Body of pancreas (tissue), 4 donors: Measurements from ENCODE around the gene ATAT1. TPM values are rescaled to one million over a fixed set of nuclear protein-coding genes. Genes with fewer than 3 reads are reported as not detected.

Experiments used
- ATAC-seq: fragments of 150-250 bp; one replicate; pipeline ENCODE4 v1.9.1; 2016
- DNase-seq, 4 donors: peaks; one replicate each; pipeline ENCODE4 v3.0.0-alpha.2; 2019
- H3K27ac ChIP-seq, 4 donors: fragments of 200-600 bp; sonication (generic); 1 replicate in 3 of 4; 2 replicates in 1 of 4; pipeline versions ENCODE4 v1.5.1 to v1.6.1; 2016 to 2019; ENCODE audit warnings: mild to moderate bottlenecking in 1 of 4, mixed read lengths in 1 of 4, moderate library complexity in 1 of 4
- H3K27me3 ChIP-seq, 2 donors: fragments of 200-600 bp; sonication (generic); one replicate each; pipeline ENCODE4 v1.6.0; 2016; ENCODE audit warnings: mild to moderate bottlenecking in 1 of 2
- H3K36me3 ChIP-seq, 2 donors: fragments of 200-600 bp; sonication (generic); replicated peaks in 1 of 2; 2 replicates each; pipeline ENCODE4 v1.5.1; 2016; ENCODE audit warnings: low read depth in 2 of 2; ENCODE audit not compliant: insufficient read depth in 1 of 2
- H3K4me1 ChIP-seq: fragments of 200-600 bp; sonication (generic); one replicate; pipeline ENCODE4 v1.6.0; 2016
- H3K4me3 ChIP-seq, 2 donors: fragments of 200-600 bp; sonication (generic); 1 replicate in 1 of 2; 2 replicates in 1 of 2; pipeline ENCODE4 v1.5.1; 2016 to 2019
- H3K9me3 ChIP-seq, 3 donors: fragments of 200-600 bp; sonication (generic); 1 replicate in 2 of 3; 2 replicates in 1 of 3; pipeline ENCODE4 v1.5.1; 2016
- POLR2A ChIP-seq, 3 donors: fragments of 450-650 bp; IDR thresholded peaks; one replicate each; pipeline ENCODE4 v1.6.1; 2016; ENCODE audit warnings: antibody characterized with exemption in 3 of 3, mild to moderate bottlenecking in 2 of 3
- WGBS, 2 donors: methylation state at CpG; one replicate each; pipeline ENCODE4 v1.1.5; 2017; 5-methylcytosine and 5-hydroxymethylcytosine counted together
- intact Hi-C: fragments of 100-400 bp; cut with DNase I; formaldehyde crosslinking; loops from one replicate; pipeline ENCODE4 v1.15.1; 2023
- total RNA-seq, 2 donors: library from RNA; depleted of rRNA; stranded (reverse); fragments of >200 nt; gene quantifications; one replicate each; pipeline ENCODE4 v1.1.0, GENCODE V29; 2016
- TF ChIP-seq, protein P1 (sequence below), 7 experiments: fragments of 450-650 bp in 4 of 7; fragments of 200-600 bp in 3 of 7; sonication (generic) in 3 of 7; IDR thresholded peaks; one replicate each; pipeline ENCODE4 v1.5.1; 2016 to 2019; ENCODE audit warnings: antibody characterized with exemption in 7 of 7

Gene ATAT1
- total RNA-seq, 2 donors from 2014 or later = 2.0 to 5.4 TPM

DNA sequence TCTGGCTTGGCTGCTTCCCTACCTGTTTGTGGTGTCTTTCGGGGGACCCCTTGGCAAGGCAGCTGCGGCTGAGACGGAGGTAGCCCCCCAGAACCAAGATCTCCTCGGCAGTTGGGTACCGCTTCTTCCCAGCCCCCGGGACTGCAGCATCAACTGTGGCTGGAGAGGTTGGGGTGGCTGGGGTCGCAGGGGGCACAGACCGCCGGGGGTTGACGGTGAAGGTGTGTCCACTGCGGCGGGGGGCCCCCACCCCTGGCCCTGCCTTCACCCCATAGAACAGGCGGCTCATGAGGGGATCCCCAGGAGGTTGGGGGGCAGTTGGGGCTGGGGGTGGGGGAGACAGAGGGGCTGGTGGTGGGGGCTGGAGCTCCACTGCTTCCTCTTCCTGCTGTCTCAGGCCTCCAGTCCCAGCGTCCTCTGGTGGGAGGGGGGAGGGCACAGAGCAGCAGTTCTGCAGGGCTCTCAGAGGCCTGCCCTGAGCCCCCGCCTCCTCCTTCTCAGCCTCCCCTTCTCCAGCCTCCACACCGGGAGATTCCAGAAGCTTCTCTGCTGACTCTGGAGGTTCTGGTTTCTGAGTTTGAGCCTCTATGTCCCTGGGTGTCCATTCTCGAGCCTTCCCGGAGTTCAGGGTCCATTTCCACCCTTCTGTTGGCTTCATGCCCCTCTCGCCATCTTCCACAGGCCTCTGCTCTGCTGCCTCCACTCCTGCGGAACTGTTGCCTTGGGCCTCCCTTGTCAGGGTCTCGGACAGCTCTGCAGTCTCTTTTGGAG, 57.9 kb downstream of the ATAT1 start:
- Histone ChIP-seq H3K36me3 (no peaks in the 10 kb centered on the region), H3K27ac (peak overlapping the region; percentile 47 to 98 (median 80)), H3K4me1 (peaks cover 69% of the 10 kb centered on the region), H3K4me3 (peak overlapping the region in 1 of 2 donors; percentile 17), H3K27me3 (no peaks in the 10 kb centered on the region), H3K9me3 (no peaks in the 10 kb centered on the region)
- TF ChIP-seq, protein P1, sequence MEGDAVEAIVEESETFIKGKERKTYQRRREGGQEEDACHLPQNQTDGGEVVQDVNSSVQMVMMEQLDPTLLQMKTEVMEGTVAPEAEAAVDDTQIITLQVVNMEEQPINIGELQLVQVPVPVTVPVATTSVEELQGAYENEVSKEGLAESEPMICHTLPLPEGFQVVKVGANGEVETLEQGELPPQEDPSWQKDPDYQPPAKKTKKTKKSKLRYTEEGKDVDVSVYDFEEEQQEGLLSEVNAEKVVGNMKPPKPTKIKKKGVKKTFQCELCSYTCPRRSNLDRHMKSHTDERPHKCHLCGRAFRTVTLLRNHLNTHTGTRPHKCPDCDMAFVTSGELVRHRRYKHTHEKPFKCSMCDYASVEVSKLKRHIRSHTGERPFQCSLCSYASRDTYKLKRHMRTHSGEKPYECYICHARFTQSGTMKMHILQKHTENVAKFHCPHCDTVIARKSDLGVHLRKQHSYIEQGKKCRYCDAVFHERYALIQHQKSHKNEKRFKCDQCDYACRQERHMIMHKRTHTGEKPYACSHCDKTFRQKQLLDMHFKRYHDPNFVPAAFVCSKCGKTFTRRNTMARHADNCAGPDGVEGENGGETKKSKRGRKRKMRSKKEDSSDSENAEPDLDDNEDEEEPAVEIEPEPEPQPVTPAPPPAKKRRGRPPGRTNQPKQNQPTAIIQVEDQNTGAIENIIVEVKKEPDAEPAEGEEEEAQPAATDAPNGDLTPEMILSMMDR (IDR thresholded peaks at IDR 0.05) = no peak
- TF ChIP-seq POLR2A (IDR thresholded peaks at IDR 0.05) = no peak
- 57 to 72% methylated on average over 13 to 19 of the region's 21 CpGs for whole genome bisulfite sequencing, 2 donors
- DNase-seq (peak in 1 of 4 donors; percentile 57), ATAC-seq (no peak)
- intact Hi-C loops = loop anchor here (5.0 kb wide), 1 partner anchor 43 kb away; no protein-coding TSS in a partner anchor

DNA sequence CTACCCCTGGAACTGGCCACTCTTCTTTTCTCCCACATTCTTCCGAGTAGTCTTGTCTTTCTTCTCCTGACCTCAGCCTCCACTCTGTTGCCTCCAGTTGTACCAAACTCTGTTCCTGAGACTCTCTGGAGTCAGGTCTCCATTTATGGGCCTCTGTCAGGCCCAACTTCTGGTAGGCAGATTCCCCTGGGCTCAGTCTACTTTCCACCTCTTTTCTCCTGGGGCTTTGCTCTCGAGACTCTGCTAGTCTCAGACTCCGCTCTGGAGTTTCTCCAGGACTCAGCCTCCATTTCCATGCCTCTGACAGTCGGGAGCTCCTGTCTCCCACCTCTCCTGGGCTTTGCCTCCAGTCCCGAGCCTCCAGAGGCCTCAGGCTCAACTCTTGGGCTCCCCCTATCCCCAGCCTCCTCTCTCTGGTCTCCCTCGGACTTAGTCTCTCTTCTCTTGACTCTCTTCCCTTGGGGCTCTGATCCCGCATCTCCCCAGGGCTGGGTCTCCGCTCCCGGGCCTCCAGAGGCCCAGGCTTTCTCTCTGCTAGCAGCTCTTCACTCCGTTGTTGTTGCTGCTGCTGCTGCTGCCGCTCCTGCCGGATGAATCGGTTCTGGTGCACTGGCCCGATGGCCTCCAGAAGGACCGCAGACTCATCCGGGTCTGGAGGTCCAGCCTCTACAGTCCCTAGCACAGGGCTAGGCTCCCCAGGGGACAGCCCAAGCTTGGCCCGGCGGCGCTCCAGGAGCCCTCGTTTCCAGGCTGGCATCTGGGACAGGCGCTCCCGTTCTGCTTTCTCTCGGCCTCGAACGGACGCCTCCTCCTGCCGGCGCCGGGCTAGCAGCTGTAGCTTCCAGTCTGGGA, 58.7 kb downstream of the ATAT1 start:
- DNase-seq = no peak
- ATAC-seq = no peak
- Histone ChIP-seq H3K9me3 (no peaks in the 10 kb centered on the region), H3K4me3 (peak overlapping the region in 1 of 2 donors; percentile 68), H3K27ac (peak overlapping the region in 3 of 4 donors; percentile 90 to 98 (median 95)), H3K27me3 (no peaks in the 10 kb centered on the region), H3K4me1 (peaks cover 69% of the 10 kb centered on the region), H3K36me3 (no peaks in the 10 kb centered on the region)
- 55 to 79% methylated on average over 19 to 29 of the region's 29 CpGs for WGBS, 2 donors
- intact Hi-C loops = no loop called here
- no peak for TF ChIP-seq POLR2A (IDR thresholded peaks at IDR 0.05)
- TF ChIP-seq, protein P1 (IDR thresholded peaks at IDR 0.05) = no peak

DNA sequence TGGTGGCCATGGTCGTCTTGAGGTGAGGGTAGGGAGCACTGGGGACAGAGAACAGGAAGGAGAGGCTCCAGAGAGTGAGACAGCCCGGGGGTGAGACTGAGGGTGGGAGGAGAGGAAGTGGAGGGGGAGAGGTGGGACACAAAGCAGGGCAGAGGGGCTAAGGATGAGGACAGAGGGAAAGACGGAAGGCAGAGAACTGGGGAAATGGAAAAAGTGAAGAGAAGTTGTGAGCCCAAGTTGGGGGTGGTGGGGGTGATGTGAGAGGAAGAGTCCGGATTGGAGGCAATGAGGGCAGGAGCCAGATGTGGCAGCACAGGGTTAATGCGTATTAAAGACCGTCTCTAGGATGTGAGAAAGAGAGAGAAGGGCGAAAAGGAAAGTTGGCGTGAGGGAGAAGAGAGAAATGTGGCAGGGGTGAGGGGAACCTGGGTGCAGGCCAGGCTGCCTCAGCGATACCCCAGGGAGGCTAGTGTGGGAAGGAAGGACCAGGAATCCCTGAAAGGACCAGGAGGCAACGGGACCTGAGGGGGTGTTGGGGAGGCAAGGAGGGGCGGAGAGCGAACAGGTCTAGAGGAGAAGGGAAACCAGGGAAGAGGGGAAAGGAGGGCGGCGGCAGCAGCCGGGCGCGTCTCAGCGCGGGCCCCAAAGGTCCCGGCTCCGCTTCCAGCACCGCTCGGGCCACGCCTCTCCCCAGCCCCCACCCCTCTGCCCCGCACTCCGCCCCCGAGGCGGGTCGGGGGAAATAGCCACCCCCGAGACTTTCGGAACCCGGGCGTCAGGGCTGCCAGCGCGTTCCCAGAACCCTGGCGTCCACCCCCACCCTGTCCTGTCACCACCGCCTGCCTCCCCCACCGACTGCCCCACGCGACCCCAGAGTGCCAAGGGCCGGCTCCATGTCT, 59.6 kb downstream of the ATAT1 start, which contains the start of gene PPP1R18:
Gene PPP1R18 (minus strand): TSS at position 637 of the 899 bp plus-strand sequence. CDS start 627 bp downstream, at position 10.
- ATAC-seq (peak; percentile 40), DNase-seq (peak; percentile 62 to 76 (median 71))
- Histone ChIP-seq H3K4me1 (peaks cover 74% of the 10 kb centered on the region), H3K27ac (peak within 1 kb of the TSS; percentile 79 to 98 (median 92)), H3K4me3 (peak within 1 kb of the TSS; percentile 53 to 68), H3K27me3 (no peaks in the 10 kb centered on the region), H3K36me3 (no peaks in the 10 kb centered on the region), H3K9me3 (no peaks in the 10 kb centered on the region)
- intact Hi-C loops = no loop called here
- peak in 1 of 3 donors; percentile 68 for TF ChIP-seq POLR2A (IDR thresholded peaks at IDR 0.05)
- TF ChIP-seq, protein P1 (IDR thresholded peaks at IDR 0.05) = no peak
- 4 to 6% methylated on average over 29 to 40 of the region's 41 CpGs for WGBS, 2 donors

DNA sequence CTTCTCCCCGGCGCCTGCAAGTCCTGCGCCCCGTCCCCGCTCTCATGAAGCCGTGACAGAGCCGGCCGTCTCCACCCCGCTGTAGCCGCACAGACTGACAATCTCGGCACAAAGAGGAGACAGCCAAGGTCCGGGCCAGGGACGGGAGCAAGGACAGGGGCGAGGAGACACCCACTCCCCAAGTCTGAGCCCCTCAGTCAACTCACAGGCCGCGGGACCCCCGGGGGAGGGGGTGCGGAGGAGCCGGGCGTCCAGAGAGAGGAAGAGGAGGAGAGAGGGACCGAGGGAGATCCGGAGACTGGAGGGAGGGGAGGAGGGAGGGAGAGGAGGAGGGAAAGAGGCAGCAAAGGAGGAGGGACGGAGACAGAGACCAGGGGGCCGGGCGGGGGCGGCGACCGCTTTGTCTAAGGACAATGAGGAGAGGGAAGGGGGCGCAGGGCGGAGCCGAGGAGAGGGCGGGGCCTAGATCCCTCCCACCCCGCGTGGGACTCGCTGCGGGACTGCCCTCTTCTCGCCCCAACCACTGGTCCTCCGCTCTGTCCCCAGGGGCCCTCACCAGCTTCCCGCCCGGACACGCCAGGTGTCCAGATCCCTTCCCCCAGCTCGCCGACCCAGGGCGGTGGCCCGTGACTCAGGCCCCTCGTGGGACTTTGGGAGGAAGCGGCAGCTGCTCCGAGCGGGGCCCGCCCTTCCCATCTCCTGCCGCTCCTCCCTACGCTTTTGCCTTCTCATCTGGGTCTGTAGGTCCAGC, 60.4 kb downstream of the ATAT1 start:
- WGBS, 2 donors = 0 to 1% methylated on average over 34 to 51 of the region's 52 CpGs
- Histone ChIP-seq H3K9me3 (no peaks in the 10 kb centered on the region), H3K4me1 (peaks cover 71% of the 10 kb centered on the region), H3K4me3 (peak overlapping the region; percentile 53 to 68), H3K27ac (peak overlapping the region; percentile 79 to 98 (median 92)), H3K36me3 (no peaks in the 10 kb centered on the region), H3K27me3 (no peaks in the 10 kb centered on the region)
- ATAC-seq = peak; percentile 57
- intact Hi-C loops = no loop called here
- peak; percentile 78 to 92 (median 86) for DNase-seq
- TF ChIP-seq, protein P1 (IDR thresholded peaks at IDR 0.05) = no peak
- peak; percentile 51 to 59 (median 57) for TF ChIP-seq POLR2A (IDR thresholded peaks at IDR 0.05)
